DOHH2 (cell line): Measurements from ENCODE around the gene PPP2R2B.

Experiments used
- CTCF ChIP-seq: fragments of 200-600 bp; sonication (generic); IDR thresholded peaks from one replicate; pipeline ENCODE4 v1.5.1; 2014; ENCODE audit warnings: antibody characterized with exemption, mild to moderate bottlenecking, low read depth, low read length; ENCODE audit not compliant: poor library complexity, severe bottlenecking
- EZH2phosphoT487 ChIP-seq: fragments of 200-600 bp; sonication (generic); IDR thresholded peaks from 2 replicates; pipeline ENCODE4 v1.6.1; 2017; ENCODE audit warnings: borderline replicate concordance, mild to moderate bottlenecking, antibody characterized with exemption, low read length, moderate library complexity, mixed read lengths

GRCh38 chr5:146909255-146910068 lies 30.9 kb upstream of the PPP2R2B start:
- TF ChIP-seq CTCF (no peak), EZH2phosphoT487 (no peak)
